D721Med (cell line): ENCODE data around the gene RB1.

Experiments used
- DNase-seq: peaks from one replicate; pipeline ENCODE4 v3.0.0; 2011; ENCODE audit warnings: low spot score; ENCODE audit not compliant: insufficient read length
- FAIRE-seq: peaks from 2 replicates; lab custom pipeline; 2011; peaks lifted over from hg19 to GRCh38; lab: Jason Lieb, UNC
- CTCF ChIP-seq: IDR thresholded peaks from 2 replicates; pipeline ENCODE4 v1.5.1; 2012; ENCODE audit warnings: mild to moderate bottlenecking, control low read depth; ENCODE audit not compliant: insufficient read depth; ENCODE audit errors: missing control alignments

The RB1 gene

GRCh38 chr13:48380581-48380980 lies 77.0 kb downstream of the RB1 start:
- TF ChIP-seq CTCF: no peak
- DNase-seq: no peak
- no peak for FAIRE-seq

- DNase-seq: no peak
- FAIRE-seq: no peak
- TF ChIP-seq CTCF: no peak
Observed at GRCh38 chr13:48383384-48383783, 79.8 kb downstream of the RB1 start.

- TF ChIP-seq CTCF: no peak
- FAIRE-seq (no peak), DNase-seq (no peak)
Observed at GRCh38 chr13:48386816-48387215, 83.3 kb downstream of the RB1 start.

GRCh38 chr13:48391257-48391656 lies 87.7 kb downstream of the RB1 start:
- FAIRE-seq: no peak
- DNase-seq: no peak
- TF ChIP-seq CTCF: no peak

- FAIRE-seq (no peak), DNase-seq (no peak)
- TF ChIP-seq CTCF: no peak
Observed at GRCh38 chr13:48393030-48393697, 89.6 kb downstream of the RB1 start.

- no peak for DNase-seq
- TF ChIP-seq CTCF: no peak
- FAIRE-seq: no peak
Observed at GRCh38 chr13:48393698-48394085, 90.1 kb downstream of the RB1 start.

- no peak for DNase-seq
- no peak for FAIRE-seq
- TF ChIP-seq CTCF: no peak
Observed at GRCh38 chr13:48397744-48398143, 94.2 kb downstream of the RB1 start.
